Measurements from ENCODE around the gene SLC23A3. TPM values are rescaled to one million over a fixed set of nuclear protein-coding genes. Genes with fewer than 3 reads are reported as not detected.

Gene SLC23A3
- total and polyA plus RNA-seq, 10 of the 15 experiments (the other 5 are each of a cell fraction or from before 2014, with no cell fraction given) = 0.07 to 1.0 (median 0.40) TPM; not detected in 1

GRCh38 chr2:219210886-219211362 lies 41.1 kb upstream of the SLC23A3 start:
- peaks cover 7% of the 10 kb centered on the region for H3K4me1 ChIP-seq (ENCODE audit: control insufficient read depth, insufficient read depth, low read length)
- POLR2A ChIA-PET = interaction anchor here (0.6 to 1.0 kb wide), 2 partner anchors 31 to 40 kb away, joined by 3 to 11 read pairs; no protein-coding TSS in a partner anchor
- CTCF ChIA-PET = interaction anchor here (0.6 to 2.5 kb wide), 9 partner anchors 36 to 561 kb away, joined by 3 to 20 read pairs (median 4); partner anchors contain the start of gene SLC23A3
- no peak overlapping the region for H3K4me2 ChIP-seq (ENCODE audit: control insufficient read depth, insufficient read depth)
- no peaks in the 10 kb centered on the region for H3K9me3 ChIP-seq (replicated peaks; ENCODE audit: control insufficient read depth, insufficient read depth, low read length)
- WGBS (ENCODE audit: insufficient coverage, insufficient replicate concordance, low lambda C conversion rate, missing lambda C conversion rate) = 88% methylated on average over 9 of the region's 9 CpGs
- DNase-seq (ENCODE audit: low read depth, low spot score) (no peak), ATAC-seq (no peak), FAIRE-seq (no peak)
- no peak overlapping the region for H3K4me3 ChIP-seq
- in situ Hi-C loops (cut with MboI) (no loop called here), intact Hi-C loops (cut with micrococcal nuclease; ENCODE audit: unreplicated experiment) (loop anchor here (1.0 kb wide), 1 partner anchor 51 kb away; the partner anchor contains the start of gene NHEJ1)
- H4K20me1 ChIP-seq (ENCODE audit: control insufficient read depth, insufficient read depth) = no peaks in the 10 kb centered on the region
- RAD21 ChIA-PET (ENCODE audit: unreplicated experiment) = interaction anchor here (1.2 to 1.9 kb wide), 2 partner anchors 35 to 52 kb away, joined by 5 to 10 read pairs; partner anchors contain the start of gene CNPPD1
- no peaks in the 10 kb centered on the region; the same call in 1 of the 2 replicates for H3K79me2 ChIP-seq (ENCODE audit: control insufficient read depth, insufficient read depth, low read length)
- peaks cover 0 to 12% of the 10 kb centered on the region in 2 experiments; a peak in 3 of 4 replicates for H3K36me3 ChIP-seq (ENCODE audit: control insufficient read depth in 2 of 2, insufficient read depth in 2 of 2, low read length in 1 of 2)
- H3K27me3 ChIP-seq (replicated peaks in 1 of 2; ENCODE audit: control insufficient read depth in 2 of 2, insufficient read depth in 2 of 2, low read length in 1 of 2) = no peaks in the 10 kb centered on the region
- SMC1A ChIA-PET (ENCODE audit: uncharacterized antibody, unreplicated experiment) = interaction anchor here (0.8 to 1.6 kb wide), 4 partner anchors 38 to 51 kb away, joined by 3 to 6 read pairs (median 3); no protein-coding TSS in a partner anchor
- TF ChIP-seq MXI1 (IDR thresholded peaks at IDR 0.05; ENCODE audit: low read depth, low read length) (no peak), WRNIP1 (IDR thresholded peaks at IDR 0.05; ENCODE audit: borderline replicate concordance, low read depth, low read length) (no peak), LARP7 (IDR thresholded peaks at IDR 0.05) (no peak), PAX8 (IDR thresholded peaks at IDR 0.05) (no peak), TBL1XR1 (IDR thresholded peaks at IDR 0.05; ENCODE audit: low read depth, low read length) (no peak), ZNF24 (IDR thresholded peaks at IDR 0.05) (no peak), BCLAF1 (IDR thresholded peaks at IDR 0.05) (no peak), ZNF622 (IDR thresholded peaks at IDR 0.05) (no peak), TCF12 (IDR thresholded peaks at IDR 0.05; ENCODE audit: low read depth, low read length) (no peak), RELA (IDR thresholded peaks at IDR 0.05; ENCODE audit: borderline replicate concordance, partially characterized antibody) (no peak), CREB1 (IDR thresholded peaks at IDR 0.05; ENCODE audit: low read depth) (no peak), RELB (IDR thresholded peaks at IDR 0.05; ENCODE audit: low read depth) (no peak), JUND (IDR thresholded peaks at IDR 0.05; ENCODE audit: low read depth, low read length) (no peak), CBX3 (IDR thresholded peaks at IDR 0.05; ENCODE audit: borderline replicate concordance, low read depth) (no peak), CBX5 (IDR thresholded peaks at IDR 0.05; ENCODE audit: low read depth) (no peak)
- TF ChIP-seq, protein P1, sequence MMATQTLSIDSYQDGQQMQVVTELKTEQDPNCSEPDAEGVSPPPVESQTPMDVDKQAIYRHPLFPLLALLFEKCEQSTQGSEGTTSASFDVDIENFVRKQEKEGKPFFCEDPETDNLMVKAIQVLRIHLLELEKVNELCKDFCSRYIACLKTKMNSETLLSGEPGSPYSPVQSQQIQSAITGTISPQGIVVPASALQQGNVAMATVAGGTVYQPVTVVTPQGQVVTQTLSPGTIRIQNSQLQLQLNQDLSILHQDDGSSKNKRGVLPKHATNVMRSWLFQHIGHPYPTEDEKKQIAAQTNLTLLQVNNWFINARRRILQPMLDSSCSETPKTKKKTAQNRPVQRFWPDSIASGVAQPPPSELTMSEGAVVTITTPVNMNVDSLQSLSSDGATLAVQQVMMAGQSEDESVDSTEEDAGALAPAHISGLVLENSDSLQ (IDR thresholded peaks at IDR 0.05) = no peak
- no peak overlapping the region for H3K27ac ChIP-seq (ENCODE audit: control insufficient read depth, insufficient read depth)
- no peak overlapping the region for H2AFZ ChIP-seq (ENCODE audit: control insufficient read depth, low read depth, low read length)
- BruUV-seq (replicated peaks) = no TSS peak
- H3K9ac ChIP-seq (ENCODE audit: control insufficient read depth, insufficient read depth, low read length) = no peak overlapping the region
